CD14-positive monocyte (primary cell): ENCODE measurements around the gene MSH2. TPM values are rescaled to one million over a fixed set of nuclear protein-coding genes. Genes with fewer than 3 reads are reported as not detected.

Source experiments
- DNase-seq, 3 donors: peaks; one replicate each; pipeline ENCODE4 v3.0.0-alpha.2; 2011 to 2022
- H2AFZ ChIP-seq: 2 replicates; pipeline ENCODE4 v1.6.0; 2012; ENCODE audit warnings: mild to moderate bottlenecking, low read depth, low read length, inconsistent platforms; ENCODE audit not compliant: insufficient read depth, poor library complexity, severe bottlenecking
- H3K27ac ChIP-seq, 2 donors: 1 replicate in 1 of 2; 2 replicates in 1 of 2; pipeline ENCODE4 v1.5.1; 2012 to 2013; ENCODE audit warnings: low read length in 2 of 2, control low read depth in 1 of 2, inconsistent platforms in 1 of 2, low read depth in 1 of 2, mild to moderate bottlenecking in 1 of 2
- H3K27me3 ChIP-seq, 2 donors: one replicate each; pipeline versions ENCODE4 v1.6.0 to v1.6.1; 2011 to 2013; ENCODE audit warnings: low read length in 2 of 2; ENCODE audit not compliant: control insufficient read depth in 2 of 2, insufficient read depth in 2 of 2
- H3K36me3 ChIP-seq, 2 donors: replicated peaks in 1 of 2; 1 replicate in 1 of 2; 2 replicates in 1 of 2; pipeline versions ENCODE4 v1.5.1 to v1.6.1; 2012 to 2013; ENCODE audit warnings: low read length in 2 of 2, control low read depth in 1 of 2, inconsistent platforms in 1 of 2, mild to moderate bottlenecking in 1 of 2; ENCODE audit not compliant: insufficient read depth in 2 of 2, control insufficient read depth in 1 of 2
- H3K4me1 ChIP-seq, 2 donors: 1 replicate in 1 of 2; 2 replicates in 1 of 2; pipeline versions ENCODE4 v1.5.1 to v1.6.1; 2012 to 2013; ENCODE audit warnings: low read length in 2 of 2, control low read depth in 1 of 2, inconsistent platforms in 1 of 2, mild to moderate bottlenecking in 1 of 2, moderate library complexity in 1 of 2; ENCODE audit not compliant: insufficient read depth in 2 of 2, control insufficient read depth in 1 of 2
- H3K4me2 ChIP-seq: replicated peaks from 2 replicates; pipeline ENCODE3; 2012; ENCODE audit warnings: low read length, moderate library complexity, mild to moderate bottlenecking; ENCODE audit not compliant: poor library complexity, severe bottlenecking; ENCODE audit errors: extremely low read depth
- H3K4me3 ChIP-seq, 3 experiments: fragments of 200-600 bp in 1 of 3; sonication (generic) in 1 of 3; replicated peaks in 1 of 3; 1 replicate in 2 of 3; 2 replicates in 1 of 3; pipeline ENCODE4 v1.5.1; 2011 to 2013; ENCODE audit warnings: low read length in 3 of 3, mild to moderate bottlenecking in 3 of 3, control low read depth in 2 of 3, low read depth in 2 of 3, inconsistent platforms in 1 of 3, moderate library complexity in 1 of 3
- H3K79me2 ChIP-seq: 2 replicates; pipeline ENCODE4 v1.6.0; 2012; ENCODE audit warnings: mild to moderate bottlenecking, control low read depth, inconsistent platforms, low read length, moderate library complexity; ENCODE audit not compliant: insufficient read depth
- H3K9ac ChIP-seq: 2 replicates; pipeline ENCODE4 v1.6.0; 2017; ENCODE audit warnings: low read length, mild to moderate bottlenecking; ENCODE audit not compliant: insufficient read depth, poor library complexity, severe bottlenecking
- H3K9me3 ChIP-seq, 2 donors: replicated peaks in 1 of 2; 1 replicate in 1 of 2; 2 replicates in 1 of 2; pipeline versions ENCODE4 v1.5.1 to v1.6.1; 2012 to 2013; ENCODE audit warnings: low read length in 2 of 2, control low read depth in 1 of 2; ENCODE audit not compliant: control insufficient read depth in 1 of 2, insufficient read depth in 1 of 2
- H4K20me1 ChIP-seq: 2 replicates; pipeline ENCODE4 v1.6.0; 2012; ENCODE audit warnings: mild to moderate bottlenecking, low read length, control low read depth, moderate library complexity; ENCODE audit not compliant: insufficient read depth
- H3K27ac Mint-ChIP-seq, 7 donors: one replicate each; pipeline ENCODE4 v1.8.0; 2020; ENCODE audit warnings: mild to moderate bottlenecking in 7 of 7, mixed read lengths in 7 of 7, moderate library complexity in 6 of 7, inconsistent platforms in 2 of 7
- H3K27me3 Mint-ChIP-seq, 3 donors: one replicate each; pipeline ENCODE4 v1.8.0; 2021 to 2022; ENCODE audit warnings: low read depth in 3 of 3, mild to moderate bottlenecking in 3 of 3, mixed read lengths in 3 of 3, moderate library complexity in 3 of 3, inconsistent platforms in 1 of 3
- H3K36me3 Mint-ChIP-seq, 2 donors: one replicate each; pipeline ENCODE4 v1.8.0; 2020; ENCODE audit warnings: mixed read lengths in 2 of 2, inconsistent platforms in 1 of 2, mild to moderate bottlenecking in 1 of 2
- H3K4me1 Mint-ChIP-seq: one replicate; pipeline ENCODE4 v1.8.0; 2020; ENCODE audit warnings: mild to moderate bottlenecking, mixed read lengths
- H3K4me3 Mint-ChIP-seq, 2 donors: one replicate each; pipeline ENCODE4 v1.8.0; 2020; ENCODE audit warnings: mild to moderate bottlenecking in 2 of 2, mixed read lengths in 2 of 2, moderate library complexity in 1 of 2
- H3K9me3 Mint-ChIP-seq, 7 donors: one replicate each; pipeline ENCODE4 v1.8.0; 2020 to 2022; ENCODE audit warnings: mixed read lengths in 7 of 7, mild to moderate bottlenecking in 6 of 7, moderate library complexity in 6 of 7, inconsistent platforms in 2 of 7
- CTCF ChIP-seq: fragments of 200-600 bp; IDR thresholded peaks from one replicate; pipeline ENCODE4 v1.8.0; 2022; ENCODE audit warnings: antibody characterized with exemption, mild to moderate bottlenecking
- WGBS: methylation state at CpG from one replicate; pipeline ENCODE4 v1.1.5; 2013; ENCODE audit warnings: missing lambda C conversion rate; ENCODE audit not compliant: insufficient coverage; 5-methylcytosine and 5-hydroxymethylcytosine counted together
- intact Hi-C, 2 donors: fragments of 100-400 bp; cut with micrococcal nuclease; formaldehyde crosslinking; loops; one replicate each; pipeline versions ENCODE4 v1.15.0 to v1.15.1; 2023
- polyA plus RNA-seq, 3 donors: library from polyadenylated mRNA; depleted of rRNA in 1 of 3; unstranded in 2 of 3; stranded (reverse) in 1 of 3; fragments of 300-500 nt in 2 of 3; fragments of >200 nt in 1 of 3; fragmentation: Illumina TruSeq in 2 of 3; gene quantifications; 1 replicate in 2 of 3; 2 replicates in 1 of 3; pipeline ENCODE4 v1.2.3, GENCODE V29; 2012 to 2021

MSH2 gene
- polyA plus RNA-seq, 3 donors, result 1.5 to 2.8 (median 2.0) TPM

- Histone ChIP-seq H3K4me3 (no peak overlapping the region), H3K4me2 (no peak overlapping the region), H3K9me3 (peaks cover 33 to 47% of the 10 kb centered on the region in 2 donors), H3K27me3 (no peaks in the 10 kb centered on the region), H2AFZ (no peak overlapping the region), H3K27ac (no peak overlapping the region), H3K79me2 (no peaks in the 10 kb centered on the region), H4K20me1 (no peaks in the 10 kb centered on the region), H3K36me3 (no peaks in the 10 kb centered on the region), H3K9ac (no peak overlapping the region), H3K4me1 (no peaks in the 10 kb centered on the region)
- WGBS, result 100% methylated on average over 4 of the region's 8 CpGs
- Mint-ChIP-seq H3K36me3 (no peaks in the 10 kb centered on the region), H3K27ac (no peak overlapping the region), H3K9me3 (peaks cover 27 to 64% (median 47%) of the 10 kb centered on the region in 7 donors), H3K27me3 (peaks cover 2 to 5% (median 3%) of the 10 kb centered on the region in 3 donors), H3K4me3 (no peak overlapping the region), H3K4me1 (no peaks in the 10 kb centered on the region)
- intact Hi-C loops, result no loop called here
- no peak for TF ChIP-seq CTCF
- no peak for DNase-seq
Measured at GRCh38 chr2:47503481-47504070, 100.6 kb downstream of the MSH2 start.

- no peak overlapping the region for H3K27ac Mint-ChIP-seq
- DNase-seq, result no peak
Measured at GRCh38 chr2:47504174-47504810, 101.3 kb downstream of the MSH2 start.

More at GRCh38 chr2:47504174-47504810, 101.3 kb downstream of the MSH2 start:
- Histone ChIP-seq H3K36me3 (no peaks in the 10 kb centered on the region), H3K79me2 (no peaks in the 10 kb centered on the region), H4K20me1 (no peaks in the 10 kb centered on the region), H3K27me3 (no peaks in the 10 kb centered on the region), H3K4me1 (no peaks in the 10 kb centered on the region), H3K9me3 (peaks cover 27 to 40% of the 10 kb centered on the region in 2 donors), H3K4me3 (no peak overlapping the region), H3K4me2 (no peak overlapping the region), H2AFZ (no peak overlapping the region), H3K9ac (no peak overlapping the region), H3K27ac (no peak overlapping the region)
- 100% methylated on average over 1 of the region's 6 CpGs for WGBS
- Mint-ChIP-seq H3K27me3 (peaks cover 2 to 5% (median 3%) of the 10 kb centered on the region in 3 donors), H3K36me3 (no peaks in the 10 kb centered on the region), H3K4me3 (no peak overlapping the region), H3K4me1 (peaks cover 3% of the 10 kb centered on the region), H3K9me3 (peaks cover 24 to 57% (median 41%) of the 10 kb centered on the region in 7 donors)
- intact Hi-C loops, result no loop called here
- TF ChIP-seq CTCF, result no peak
